Loucy (cell line): ENCODE data around the gene ACE.

Source experiments
- CTCF ChIP-seq: fragments of 200-600 bp; sonication (generic); conservative IDR thresholded peaks from 2 replicates; pipeline ENCODE4 v1.5.1; 2014; ENCODE audit warnings: mild to moderate bottlenecking, antibody characterized with exemption, low read length
- EZH2phosphoT487 ChIP-seq: fragments of 200-600 bp; IDR thresholded peaks from 2 replicates; pipeline ENCODE4 v1.6.1; 2018; ENCODE audit warnings: antibody characterized with exemption, mild to moderate bottlenecking, moderate library complexity, borderline replicate concordance

DNA sequence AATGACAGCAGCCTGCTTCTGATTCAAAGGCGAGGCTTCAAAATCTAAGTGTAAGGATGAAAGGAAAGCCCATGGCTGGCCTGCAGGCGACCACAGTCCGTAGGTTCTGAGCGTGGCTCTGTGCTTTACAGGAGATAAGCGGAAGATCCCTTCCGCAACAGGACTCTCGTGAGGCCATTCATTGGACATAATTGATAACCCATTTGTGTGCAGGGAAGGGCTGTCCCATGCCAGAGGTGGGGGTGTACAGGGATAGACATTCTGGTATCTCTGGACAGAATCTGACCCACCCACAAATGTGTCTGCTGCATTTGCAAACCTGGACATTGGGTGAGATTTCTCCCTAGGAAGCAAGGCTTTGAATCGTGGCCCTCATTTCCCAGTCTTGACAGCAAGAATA, 34.8 kb upstream of the ACE start:
- TF ChIP-seq EZH2phosphoT487 = no peak
- TF ChIP-seq CTCF = no peak
